OCI-LY1 (cell line): ENCODE data around the gene CADM1.

Source experiments
- H2AFZ ChIP-seq: fragments of 200-600 bp; sonication (generic), shearing (Covaris generic); 2 replicates; pipeline ENCODE4 v1.6.0; 2014; ENCODE audit warnings: antibody characterized with exemption, mild to moderate bottlenecking, low read length
- H3F3A ChIP-seq: fragments of 200-600 bp; sonication (generic), shearing (Covaris generic); 2 replicates; pipeline ENCODE4 v1.6.0; 2014; ENCODE audit warnings: mild to moderate bottlenecking, antibody characterized with exemption, low read length, moderate library complexity; ENCODE audit not compliant: insufficient read depth
- H3K27ac ChIP-seq: fragments of 200-600 bp; sonication (generic); 2 replicates; pipeline ENCODE4 v1.5.1; 2014; ENCODE audit warnings: low read length, mixed run types, mild to moderate bottlenecking, low read depth; ENCODE audit not compliant: poor library complexity, severe bottlenecking
- H3K27me3 ChIP-seq: fragments of 200-600 bp; sonication (generic); 2 replicates; pipeline ENCODE4 v1.6.0; 2014; ENCODE audit warnings: antibody characterized with exemption, mild to moderate bottlenecking, low read length, moderate library complexity; ENCODE audit not compliant: insufficient read depth
- H3K36me3 ChIP-seq: fragments of 200-600 bp; sonication (generic); 2 replicates; pipeline ENCODE4 v1.6.1; 2014; ENCODE audit warnings: mild to moderate bottlenecking, antibody characterized with exemption, low read length, moderate library complexity, mixed read lengths; ENCODE audit not compliant: insufficient read depth
- H3K4me1 ChIP-seq: fragments of 200-600 bp; sonication (generic); 2 replicates; pipeline ENCODE4 v1.5.1; 2014; ENCODE audit warnings: mild to moderate bottlenecking, low read length, moderate library complexity; ENCODE audit not compliant: insufficient read depth, severe bottlenecking
- H3K4me2 ChIP-seq: fragments of 200-600 bp; sonication (generic), shearing (Covaris generic); 2 replicates; pipeline ENCODE4 v1.6.1; 2014; ENCODE audit warnings: low read length
- H3K4me3 ChIP-seq: fragments of 200-600 bp; sonication (generic); 2 replicates; pipeline ENCODE4 v1.5.1; 2014; ENCODE audit warnings: low read length, low read depth, mild to moderate bottlenecking, mixed read lengths; ENCODE audit not compliant: poor library complexity, severe bottlenecking
- H3K79me2 ChIP-seq: fragments of 200-600 bp; shearing (Covaris generic); 2 replicates; pipeline ENCODE4 v1.6.1; 2016; ENCODE audit warnings: mixed run types, low read length, mixed read lengths; ENCODE audit not compliant: insufficient read depth
- H3K9ac ChIP-seq: fragments of 200-600 bp; sonication (generic), shearing (Covaris generic); 2 replicates; pipeline ENCODE4 v1.6.1; 2014; ENCODE audit warnings: mild to moderate bottlenecking, low read length, mixed read lengths
- H3K9me2 ChIP-seq: fragments of 200-600 bp; sonication (generic), shearing (Covaris generic); 2 replicates; pipeline ENCODE4 v1.6.1; 2014; ENCODE audit warnings: low read depth, mild to moderate bottlenecking, low read length, mixed read lengths
- H3K9me3 ChIP-seq: fragments of 200-600 bp; shearing (Covaris generic); 2 replicates; pipeline ENCODE4 v1.6.1; 2014; ENCODE audit warnings: low read length, mixed read lengths
- H4K20me1 ChIP-seq: fragments of 200-600 bp; sonication (generic), shearing (Covaris generic); 2 replicates; pipeline ENCODE4 v1.6.0; 2016; ENCODE audit warnings: mild to moderate bottlenecking, low read length; ENCODE audit not compliant: insufficient read depth
- CTCF ChIP-seq: fragments of 200-600 bp; sonication (generic), shearing (Covaris generic); IDR thresholded peaks from 2 replicates; pipeline ENCODE4 v1.5.1; 2017; ENCODE audit warnings: mild to moderate bottlenecking, antibody characterized with exemption, low read length, moderate library complexity, mixed read lengths
- EZH2 ChIP-seq: fragments of 200-600 bp; sonication (generic), shearing (Covaris generic); IDR thresholded peaks from 2 replicates; pipeline ENCODE4 v1.8.0; 2017; ENCODE audit warnings: borderline replicate concordance, mixed run types, mild to moderate bottlenecking, antibody characterized with exemption, low read length, moderate library complexity, mixed read lengths

The CADM1 gene

DNA sequence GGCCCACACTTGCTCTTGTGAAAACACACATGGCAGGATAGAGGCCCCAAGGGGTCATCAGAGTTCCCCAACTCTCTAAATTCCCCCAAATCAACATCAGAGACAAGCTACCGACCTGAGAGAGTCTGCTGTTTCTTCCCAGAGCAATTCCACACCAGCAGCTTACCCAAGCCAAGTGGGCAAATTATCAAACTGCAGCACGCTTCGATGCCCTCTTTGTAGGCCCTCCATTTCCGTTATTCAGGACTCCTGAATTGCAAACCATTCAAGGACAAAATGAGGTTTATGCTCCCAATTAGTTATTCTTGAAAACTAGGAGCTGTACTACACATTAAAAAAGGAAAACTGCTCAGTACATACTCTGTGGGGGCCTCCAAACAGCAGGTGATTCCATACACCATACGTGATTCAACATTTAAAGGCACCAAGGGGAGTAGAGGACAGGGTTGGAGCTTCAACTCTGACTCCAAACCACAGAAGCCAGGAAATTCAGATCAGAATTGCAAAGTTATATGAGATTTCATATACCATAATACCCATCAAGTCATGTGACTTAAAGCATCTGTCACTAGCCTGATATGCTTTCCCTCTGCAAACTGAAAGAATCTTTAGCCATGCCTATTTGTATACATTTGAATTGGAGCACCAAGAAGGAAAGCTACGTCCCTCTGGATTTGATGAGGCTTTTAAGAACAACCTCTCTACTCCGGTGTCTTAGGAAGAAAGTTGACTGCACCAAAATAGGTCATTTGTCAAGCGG is 234.8 kb downstream of the CADM1 start:
- no peaks in the 10 kb centered on the region for H3K9me3 ChIP-seq

DNA sequence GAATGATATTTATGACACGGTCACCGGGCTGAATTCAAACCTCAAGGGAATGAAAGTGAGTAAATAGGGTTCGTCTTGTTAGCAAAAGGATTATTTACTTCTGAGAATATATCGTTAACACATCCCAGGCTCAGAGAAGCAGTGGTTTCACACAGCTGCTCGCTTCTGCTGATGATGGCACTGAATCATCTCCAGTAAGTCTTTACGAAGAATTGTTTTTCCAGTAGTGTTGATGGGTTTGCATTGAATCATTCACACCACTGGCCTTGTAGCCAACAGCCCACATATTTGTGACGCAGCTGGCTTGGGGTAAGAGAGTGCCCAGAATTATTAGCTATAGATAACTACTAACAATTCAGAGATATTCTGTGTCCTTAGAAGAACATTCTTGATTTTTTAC is 236.3 kb downstream of the CADM1 start:
- H3K9me2 ChIP-seq = no peaks in the 10 kb centered on the region
- peak overlapping the region; percentile 25; the same call in 1 of the 2 replicates for H3K4me2 ChIP-seq
- H3F3A ChIP-seq = no peaks in the 10 kb centered on the region
- TF ChIP-seq EZH2 = no peak
- peaks cover 67% of the 10 kb centered on the region for H3K4me1 ChIP-seq
- H3K27ac ChIP-seq = peak overlapping the region; percentile 62
- 0 out of 2 replicates have a peak overlapping the region, but pooled peaks have one; percentile 25 for H3K9ac ChIP-seq
- H3K27me3 ChIP-seq = no peaks in the 10 kb centered on the region
- H3K36me3 ChIP-seq = no peaks in the 10 kb centered on the region
- H3K9me3 ChIP-seq = no peaks in the 10 kb centered on the region
- no peaks in the 10 kb centered on the region for H3K79me2 ChIP-seq
- H4K20me1 ChIP-seq = no peaks in the 10 kb centered on the region
- H2AFZ ChIP-seq = peak overlapping the region; percentile 90; the same call in 1 of the 2 replicates
- no peak overlapping the region for H3K4me3 ChIP-seq

More for the DNA sequence above, 234.8 kb downstream of the CADM1 start:
- Histone ChIP-seq H3K4me3 (no peak overlapping the region), H3K4me1 (peaks cover 57% of the 10 kb centered on the region), H3F3A (no peaks in the 10 kb centered on the region), H3K36me3 (no peaks in the 10 kb centered on the region), H3K9me2 (no peaks in the 10 kb centered on the region), H3K4me2 (no peak overlapping the region), H3K27me3 (no peaks in the 10 kb centered on the region), H2AFZ (no peak overlapping the region), H4K20me1 (no peaks in the 10 kb centered on the region), H3K79me2 (no peaks in the 10 kb centered on the region), H3K9ac (no peak overlapping the region), H3K27ac (no peak overlapping the region)
- TF ChIP-seq EZH2 = no peak
- no peak for TF ChIP-seq CTCF

GRCh38 chr11:115267238-115267781 is 236.9 kb downstream of the CADM1 start:
- no peaks in the 10 kb centered on the region for H3K27me3 ChIP-seq
- peak overlapping the region; percentile 90; the same call in 1 of the 2 replicates for H2AFZ ChIP-seq
- peaks cover 67% of the 10 kb centered on the region for H3K4me1 ChIP-seq
- H3K9me2 ChIP-seq = no peaks in the 10 kb centered on the region
- peak overlapping the region; percentile 62 for H3K27ac ChIP-seq
- H3K4me3 ChIP-seq = no peak overlapping the region
- H3F3A ChIP-seq = no peaks in the 10 kb centered on the region
- TF ChIP-seq EZH2 (no peak), CTCF (no peak)
- peak overlapping the region; percentile 25; the same call in 1 of the 2 replicates for H3K4me2 ChIP-seq
- no peaks in the 10 kb centered on the region for H4K20me1 ChIP-seq
- H3K36me3 ChIP-seq = no peaks in the 10 kb centered on the region
- 0 out of 2 replicates have a peak overlapping the region, but pooled peaks have one; percentile 25 for H3K9ac ChIP-seq
- no peaks in the 10 kb centered on the region for H3K9me3 ChIP-seq
- no peaks in the 10 kb centered on the region for H3K79me2 ChIP-seq
